K562 (cell line): ENCODE results near the gene STK16. TPM values are rescaled to one million over a fixed set of nuclear protein-coding genes. Genes with fewer than 3 reads are reported as not detected.

Experiments
- BMI1 ChIP-seq: fragments of 150-350 bp; IDR thresholded peaks from 2 replicates; pipeline ENCODE4 v1.6.1; 2014; ENCODE audit warnings: low read length
- ESRRA ChIP-seq: fragments of 450-650 bp; IDR thresholded peaks from 2 replicates; pipeline ENCODE4 v1.6.1; 2014; ENCODE audit warnings: low read depth, mild to moderate bottlenecking, moderate library complexity, borderline replicate concordance
- HMGN3 ChIP-seq: IDR thresholded peaks from 2 replicates; pipeline ENCODE4 v1.6.1; 2011; ENCODE audit warnings: borderline replicate concordance, low read depth, mild to moderate bottlenecking, mixed read lengths, low read length; ENCODE audit not compliant: insufficient read length; ENCODE audit errors: extremely low read depth
- ILF3 ChIP-seq: fragments of 450-650 bp; IDR thresholded peaks from 2 replicates; pipeline ENCODE4 v1.6.1; 2018; ENCODE audit warnings: antibody characterized with exemption, mild to moderate bottlenecking, moderate library complexity, borderline replicate concordance
- KAT2B ChIP-seq: IDR thresholded peaks from one replicate; pipeline ENCODE4 v1.6.1; 2012; ENCODE audit warnings: low read depth, mild to moderate bottlenecking, control low read depth, inconsistent platforms, low read length, moderate library complexity
- POLR2B ChIP-seq: fragments of 450-650 bp; IDR thresholded peaks from 2 replicates; pipeline ENCODE4 v1.6.1; 2018; ENCODE audit warnings: low read depth; ENCODE audit not compliant: partially characterized antibody
- RBM15 ChIP-seq: fragments of 200-400 bp; formaldehyde crosslinking; IDR thresholded peaks from 2 replicates; pipeline ENCODE4 v1.6.1; 2018; ENCODE audit warnings: mild to moderate bottlenecking, low read length, moderate library complexity; ENCODE audit not compliant: insufficient read depth
- SMAD4 ChIP-seq: fragments of 250-450 bp; sonication (Bioruptor Pico); conservative IDR thresholded peaks from 2 replicates; pipeline ENCODE4 v1.8.0; 2021; ENCODE audit warnings: inconsistent platforms, mild to moderate bottlenecking, moderate library complexity
- SNIP1 ChIP-seq: fragments of 450-650 bp; IDR thresholded peaks from 2 replicates; pipeline ENCODE4 v1.7.1; 2017; ENCODE audit warnings: low read depth, mild to moderate bottlenecking
- XRCC4 ChIP-seq: IDR thresholded peaks from one replicate; pipeline ENCODE4 v1.6.1; 2011; ENCODE audit not compliant: insufficient read depth, insufficient read length; ENCODE audit errors: extremely low read depth
- ZC3H11A ChIP-seq: IDR thresholded peaks from 2 replicates; pipeline ENCODE4 v1.6.1; 2012; ENCODE audit warnings: low read depth, low read length, improper control_type of control experiment
- ZC3H4 ChIP-seq: sonication (generic); formaldehyde crosslinking; IDR thresholded peaks from 2 replicates; pipeline ENCODE4 v1.9.0; 2021; ENCODE audit warnings: missing genetic modification reagents, borderline replicate concordance
- ZNF324 ChIP-seq: fragments of 250-450 bp; sonication (Bioruptor Pico); IDR thresholded peaks from 2 replicates; pipeline ENCODE4 v1.4.0; 2020; ENCODE audit warnings: mild to moderate bottlenecking
- ZNF696 ChIP-seq: fragments of 250-450 bp; sonication (Bioruptor Pico); conservative IDR thresholded peaks from 2 replicates; pipeline ENCODE4 v1.4.0; 2020; ENCODE audit warnings: mild to moderate bottlenecking, moderate library complexity
- ZZZ3 ChIP-seq: fragments of 450-650 bp; IDR thresholded peaks from 2 replicates; pipeline ENCODE4 v1.6.1; 2016; ENCODE audit warnings: antibody characterized with exemption, mild to moderate bottlenecking, moderate library complexity
- polyA plus RNA-seq, 8 experiments: library from polyadenylated mRNA; depleted of rRNA in 4 of 8; stranded (reverse) in 5 of 8; unstranded in 3 of 8; fragments of >200 nt; fragmentation: Nextera tagmentation in 2 of 8; fragmentation: Illumina TruSeq in 1 of 8; extraction: Ambion mirVana in 2 of 8; extraction: Trizol in 1 of 8; gene quantifications; 2 replicates each; pipeline versions ENCODE4 v1.2.1 to v1.2.3, GENCODE V29; 2011 to 2014; ENCODE audit warnings: inconsistent platforms in 1 of 8, missing spikeins in 1 of 8
- total RNA-seq, 7 experiments: library from RNA; depleted of rRNA in 6 of 7; stranded (reverse); fragments of >200 nt in 6 of 7; fragmentation: Illumina TruSeq in 2 of 7; extraction: Trizol in 2 of 7; gene quantifications; 2 replicates each; pipeline versions ENCODE4 v1.2.1 to v1.2.3, GENCODE V29; 2011 to 2021; ENCODE audit warnings: low replicate concordance in 1 of 7
- TF ChIP-seq, protein P1 (sequence below): fragments of 250-450 bp; sonication (Bioruptor Pico); IDR thresholded peaks from 2 replicates; pipeline ENCODE4 v1.8.0; 2022; ENCODE audit warnings: inconsistent platforms
- TF ChIP-seq, protein P2 (sequence below), 2 experiments: fragments of 450-650 bp; IDR thresholded peaks; 2 replicates each; pipeline ENCODE4 v1.6.1; 2018; ENCODE audit warnings: mild to moderate bottlenecking in 2 of 2, low read depth in 1 of 2; ENCODE audit not compliant: partially characterized antibody in 2 of 2
- TF ChIP-seq, protein P3 (sequence below), 2 experiments: fragments of 250-450 bp in 1 of 2; fragments of 450-650 bp in 1 of 2; sonication (Bioruptor Pico) in 1 of 2; IDR thresholded peaks; 2 replicates each; pipeline versions ENCODE4 v1.6.1 to v1.8.0; 2016 to 2021; ENCODE audit warnings: mild to moderate bottlenecking in 2 of 2, moderate library complexity in 2 of 2, missing compliant biosample characterization in 1 of 2, missing genetic modification characterization in 1 of 2
- TF ChIP-seq, protein P4 (sequence below): sonication (generic); formaldehyde crosslinking; IDR thresholded peaks from 2 replicates; pipeline ENCODE4 v1.8.0; 2022; ENCODE audit warnings: mild to moderate bottlenecking, missing genetic modification reagents

STK16 gene
- total and polyA plus RNA-seq, 9 of the 15 experiments (the other 6 are each of a cell fraction or from before 2014, with no cell fraction given) = 5.4 to 36.2 (median 17.8) TPM

DNA sequence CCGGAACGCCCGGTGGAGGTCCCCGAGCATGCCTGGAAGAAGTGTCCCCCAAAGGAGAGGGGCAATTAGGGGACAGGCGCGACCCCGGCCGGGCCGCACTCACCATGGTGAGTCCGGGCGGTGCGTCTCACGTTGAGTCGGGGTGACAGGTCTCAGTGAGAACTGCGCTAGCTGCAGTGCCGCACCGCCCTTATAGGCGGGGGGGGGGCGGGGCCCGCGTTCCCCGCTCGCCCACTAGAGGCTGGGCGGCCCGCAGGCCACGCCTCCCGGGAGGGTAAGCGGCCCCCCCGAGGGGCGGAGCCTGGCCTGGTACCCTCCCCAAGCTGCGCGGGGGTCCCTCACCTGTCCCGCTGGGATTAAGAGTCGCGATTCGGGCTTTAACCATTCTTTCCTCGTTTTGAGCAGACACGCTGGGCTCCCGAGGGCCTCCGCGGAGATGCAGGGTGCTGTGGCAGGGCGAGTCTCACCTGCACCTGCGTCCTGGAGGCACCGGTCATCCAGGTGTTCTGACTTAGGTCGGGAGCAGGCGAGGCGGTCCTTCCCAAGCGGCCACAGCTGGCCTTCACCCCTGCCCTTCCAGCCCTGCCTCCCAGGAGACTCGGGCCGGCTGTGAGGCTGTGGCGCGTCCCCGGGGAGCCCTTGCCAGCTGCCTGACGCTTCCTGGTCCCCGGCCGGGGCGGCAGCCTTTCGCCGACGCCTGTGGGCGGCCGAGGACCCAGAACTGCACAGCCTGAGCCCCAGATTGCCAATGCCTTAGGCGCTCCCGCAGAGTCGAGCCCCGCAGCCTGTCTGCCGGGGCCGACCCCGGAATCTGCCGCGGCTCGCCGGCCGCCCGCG is 8.7 kb downstream of the STK16 start, which contains the start of gene TUBA4A (continued):
- TF ChIP-seq KAT2B = no peak
- TF ChIP-seq, protein P1, sequence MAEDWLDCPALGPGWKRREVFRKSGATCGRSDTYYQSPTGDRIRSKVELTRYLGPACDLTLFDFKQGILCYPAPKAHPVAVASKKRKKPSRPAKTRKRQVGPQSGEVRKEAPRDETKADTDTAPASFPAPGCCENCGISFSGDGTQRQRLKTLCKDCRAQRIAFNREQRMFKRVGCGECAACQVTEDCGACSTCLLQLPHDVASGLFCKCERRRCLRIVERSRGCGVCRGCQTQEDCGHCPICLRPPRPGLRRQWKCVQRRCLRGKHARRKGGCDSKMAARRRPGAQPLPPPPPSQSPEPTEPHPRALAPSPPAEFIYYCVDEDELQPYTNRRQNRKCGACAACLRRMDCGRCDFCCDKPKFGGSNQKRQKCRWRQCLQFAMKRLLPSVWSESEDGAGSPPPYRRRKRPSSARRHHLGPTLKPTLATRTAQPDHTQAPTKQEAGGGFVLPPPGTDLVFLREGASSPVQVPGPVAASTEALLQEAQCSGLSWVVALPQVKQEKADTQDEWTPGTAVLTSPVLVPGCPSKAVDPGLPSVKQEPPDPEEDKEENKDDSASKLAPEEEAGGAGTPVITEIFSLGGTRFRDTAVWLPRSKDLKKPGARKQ = no peak
- TF ChIP-seq, protein P2, sequence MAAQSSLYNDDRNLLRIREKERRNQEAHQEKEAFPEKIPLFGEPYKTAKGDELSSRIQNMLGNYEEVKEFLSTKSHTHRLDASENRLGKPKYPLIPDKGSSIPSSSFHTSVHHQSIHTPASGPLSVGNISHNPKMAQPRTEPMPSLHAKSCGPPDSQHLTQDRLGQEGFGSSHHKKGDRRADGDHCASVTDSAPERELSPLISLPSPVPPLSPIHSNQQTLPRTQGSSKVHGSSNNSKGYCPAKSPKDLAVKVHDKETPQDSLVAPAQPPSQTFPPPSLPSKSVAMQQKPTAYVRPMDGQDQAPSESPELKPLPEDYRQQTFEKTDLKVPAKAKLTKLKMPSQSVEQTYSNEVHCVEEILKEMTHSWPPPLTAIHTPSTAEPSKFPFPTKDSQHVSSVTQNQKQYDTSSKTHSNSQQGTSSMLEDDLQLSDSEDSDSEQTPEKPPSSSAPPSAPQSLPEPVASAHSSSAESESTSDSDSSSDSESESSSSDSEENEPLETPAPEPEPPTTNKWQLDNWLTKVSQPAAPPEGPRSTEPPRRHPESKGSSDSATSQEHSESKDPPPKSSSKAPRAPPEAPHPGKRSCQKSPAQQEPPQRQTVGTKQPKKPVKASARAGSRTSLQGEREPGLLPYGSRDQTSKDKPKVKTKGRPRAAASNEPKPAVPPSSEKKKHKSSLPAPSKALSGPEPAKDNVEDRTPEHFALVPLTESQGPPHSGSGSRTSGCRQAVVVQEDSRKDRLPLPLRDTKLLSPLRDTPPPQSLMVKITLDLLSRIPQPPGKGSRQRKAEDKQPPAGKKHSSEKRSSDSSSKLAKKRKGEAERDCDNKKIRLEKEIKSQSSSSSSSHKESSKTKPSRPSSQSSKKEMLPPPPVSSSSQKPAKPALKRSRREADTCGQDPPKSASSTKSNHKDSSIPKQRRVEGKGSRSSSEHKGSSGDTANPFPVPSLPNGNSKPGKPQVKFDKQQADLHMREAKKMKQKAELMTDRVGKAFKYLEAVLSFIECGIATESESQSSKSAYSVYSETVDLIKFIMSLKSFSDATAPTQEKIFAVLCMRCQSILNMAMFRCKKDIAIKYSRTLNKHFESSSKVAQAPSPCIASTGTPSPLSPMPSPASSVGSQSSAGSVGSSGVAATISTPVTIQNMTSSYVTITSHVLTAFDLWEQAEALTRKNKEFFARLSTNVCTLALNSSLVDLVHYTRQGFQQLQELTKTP (IDR thresholded peaks at IDR 0.05; ENCODE audit: low read depth in 1 of 2, partially characterized antibody in 2 of 2) = no peak
- TF ChIP-seq HMGN3 = peak; percentile 55
- TF ChIP-seq ESRRA = no peak
- no peak for TF ChIP-seq ILF3
- no peak for TF ChIP-seq ZNF696 (CRISPR knock-in tag)
- TF ChIP-seq, protein P3, sequence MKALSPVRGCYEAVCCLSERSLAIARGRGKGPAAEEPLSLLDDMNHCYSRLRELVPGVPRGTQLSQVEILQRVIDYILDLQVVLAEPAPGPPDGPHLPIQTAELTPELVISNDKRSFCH (CRISPR knock-in tag; IDR thresholded peaks at IDR 0.05) = no peak
- TF ChIP-seq, protein P3 (tag; IDR thresholded peaks at IDR 0.05) = no peak
- TF ChIP-seq BMI1 = no peak
- TF ChIP-seq ZC3H4 (CRISPR knock-in tag) = no peak
- TF ChIP-seq ZZZ3 = no peak
- TF ChIP-seq, protein P4, sequence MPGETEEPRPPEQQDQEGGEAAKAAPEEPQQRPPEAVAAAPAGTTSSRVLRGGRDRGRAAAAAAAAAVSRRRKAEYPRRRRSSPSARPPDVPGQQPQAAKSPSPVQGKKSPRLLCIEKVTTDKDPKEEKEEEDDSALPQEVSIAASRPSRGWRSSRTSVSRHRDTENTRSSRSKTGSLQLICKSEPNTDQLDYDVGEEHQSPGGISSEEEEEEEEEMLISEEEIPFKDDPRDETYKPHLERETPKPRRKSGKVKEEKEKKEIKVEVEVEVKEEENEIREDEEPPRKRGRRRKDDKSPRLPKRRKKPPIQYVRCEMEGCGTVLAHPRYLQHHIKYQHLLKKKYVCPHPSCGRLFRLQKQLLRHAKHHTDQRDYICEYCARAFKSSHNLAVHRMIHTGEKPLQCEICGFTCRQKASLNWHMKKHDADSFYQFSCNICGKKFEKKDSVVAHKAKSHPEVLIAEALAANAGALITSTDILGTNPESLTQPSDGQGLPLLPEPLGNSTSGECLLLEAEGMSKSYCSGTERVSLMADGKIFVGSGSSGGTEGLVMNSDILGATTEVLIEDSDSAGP (CRISPR knock-in tag) = no peak
- TF ChIP-seq ZNF324 (CRISPR knock-in tag) = no peak
- no peak for TF ChIP-seq RBM15
- TF ChIP-seq ZC3H11A = no peak
- no peak for TF ChIP-seq XRCC4
- TF ChIP-seq SMAD4 (CRISPR knock-in tag) = no peak
- peak; percentile 71 for TF ChIP-seq POLR2B
- no peak for TF ChIP-seq SNIP1
